B cell (primary cell): ENCODE data around the gene GCH1.

ENCODE experiments used
- CTCF ChIP-seq: fragments of 200-600 bp; IDR thresholded peaks from one replicate; pipeline ENCODE4 v1.8.0; 2022; ENCODE audit warnings: antibody characterized with exemption, mild to moderate bottlenecking
- EZH2 ChIP-seq: IDR thresholded peaks from 2 replicates; pipeline ENCODE4 v1.6.1; 2012; ENCODE audit warnings: borderline replicate concordance, low read depth, mild to moderate bottlenecking, moderate library complexity, low read length; ENCODE audit not compliant: insufficient read depth, poor library complexity, severe bottlenecking

DNA sequence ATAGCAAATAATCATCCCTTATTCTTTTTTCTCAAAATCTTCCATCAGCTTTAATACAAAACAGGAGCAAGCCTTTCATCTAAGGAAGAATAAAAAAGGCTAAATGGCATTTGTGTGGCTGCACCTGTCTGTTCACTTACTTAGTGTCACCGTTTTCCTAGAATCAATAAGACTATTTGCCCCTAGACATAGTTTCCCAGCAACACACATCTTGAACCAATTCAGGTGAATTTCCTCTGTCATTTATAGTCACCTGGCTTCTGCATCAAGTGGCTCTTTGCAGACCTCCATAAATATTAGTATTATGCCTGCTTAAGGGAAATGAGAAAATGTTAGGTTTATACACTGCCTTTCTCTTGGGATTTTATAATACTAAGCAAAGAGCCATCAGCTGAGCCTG is 17.4 kb upstream of the GCH1 start:
- TF ChIP-seq CTCF (no peak), EZH2 (no peak)
